ENCODE results near the gene PTPN7. TPM values are rescaled to one million over a fixed set of nuclear protein-coding genes. Genes with fewer than 3 reads are reported as not detected.
A peak's percentile ranks its signal among the peaks of the same experiment; 100 is the strongest.

Gene PTPN7
- total and polyA plus RNA-seq, 8 donors: 1.0 to 11.7 (median 1.5) TPM

- DNase-seq (peak in 3 of 4 donors; percentile 62 to 85 (median 74)), ATAC-seq (peak; percentile 66)
- Histone ChIP-seq H3K4me1 (peaks cover 0 to 4% of the 10 kb centered on the region in 2 donors), H3K4me3 (no peak overlapping the region), H3K9me3 (no peaks in the 10 kb centered on the region), H3K36me3 (no peaks in the 10 kb centered on the region), H3K27ac (peak overlapping the region; percentile 50 to 72), H3K27me3 (no peaks in the 10 kb centered on the region)
- intact Hi-C loops (cut with DNase I): no loop called here
- TF ChIP-seq CTCF (IDR thresholded peaks at IDR 0.05): no peak
Measured at GRCh38 chr1:202107321-202107761, 53.1 kb downstream of the PTPN7 start.

GRCh38 chr1:202106340-202107254 is 53.8 kb downstream of the PTPN7 start:
- Histone ChIP-seq H3K4me1 (peaks cover 0 to 4% of the 10 kb centered on the region in 2 donors), H3K36me3 (no peaks in the 10 kb centered on the region), H3K27me3 (no peaks in the 10 kb centered on the region), H3K27ac (peak overlapping the region; percentile 50 to 72), H3K9me3 (no peaks in the 10 kb centered on the region), H3K4me3 (no peak overlapping the region)
- intact Hi-C loops (cut with DNase I): no loop called here
- peak in 3 of 4 donors; percentile 54 to 86 (median 85) for DNase-seq
- ATAC-seq: peak; percentile 79
- no peak for TF ChIP-seq CTCF (IDR thresholded peaks at IDR 0.05)

- H3K4me1 ChIP-seq: peaks cover 0 to 4% of the 10 kb centered on the region in 2 donors
- no peaks in the 10 kb centered on the region for H3K9me3 ChIP-seq
- no peaks in the 10 kb centered on the region for H3K27me3 ChIP-seq
- ATAC-seq (peak; percentile 50), DNase-seq (peak in 2 of 4 donors; percentile 56 to 84)
- intact Hi-C loops (cut with DNase I): no loop called here
- H3K4me3 ChIP-seq: no peak overlapping the region
- TF ChIP-seq CTCF (IDR thresholded peaks at IDR 0.05): no peak
- H3K27ac ChIP-seq: peak overlapping the region; percentile 41 to 72
- no peaks in the 10 kb centered on the region for H3K36me3 ChIP-seq
Measured at GRCh38 chr1:202105571-202106339, 54.6 kb downstream of the PTPN7 start.

GRCh38 chr1:202104073-202104472 is 56.3 kb downstream of the PTPN7 start:
- H3K27ac ChIP-seq: no peak overlapping the region
- intact Hi-C loops (cut with DNase I): no loop called here
- no peaks in the 10 kb centered on the region for H3K9me3 ChIP-seq
- H3K27me3 ChIP-seq: no peaks in the 10 kb centered on the region
- H3K36me3 ChIP-seq: no peaks in the 10 kb centered on the region
- DNase-seq: no peak
- no peak for ATAC-seq
- H3K4me1 ChIP-seq: peaks cover 0 to 4% of the 10 kb centered on the region in 2 donors
- no peak for TF ChIP-seq CTCF (IDR thresholded peaks at IDR 0.05)
- H3K4me3 ChIP-seq: no peak overlapping the region

GRCh38 chr1:202101184-202101583 is 59.2 kb downstream of the PTPN7 start:
- no peak overlapping the region for H3K4me3 ChIP-seq
- ATAC-seq (no peak), DNase-seq (no peak)
- no peak for TF ChIP-seq CTCF (IDR thresholded peaks at IDR 0.05)
- H3K27ac ChIP-seq: no peak overlapping the region
- no peaks in the 10 kb centered on the region for H3K27me3 ChIP-seq
- H3K9me3 ChIP-seq: no peaks in the 10 kb centered on the region
- intact Hi-C loops (cut with DNase I): no loop called here
- H3K36me3 ChIP-seq: no peaks in the 10 kb centered on the region
- no peaks in the 10 kb centered on the region for H3K4me1 ChIP-seq
